ENCODE measurements around the gene UNKL.

GRCh38 chr16:1383556-1383955, 30.9 kb downstream of the UNKL start:
- TF ChIP-seq, protein P1, sequence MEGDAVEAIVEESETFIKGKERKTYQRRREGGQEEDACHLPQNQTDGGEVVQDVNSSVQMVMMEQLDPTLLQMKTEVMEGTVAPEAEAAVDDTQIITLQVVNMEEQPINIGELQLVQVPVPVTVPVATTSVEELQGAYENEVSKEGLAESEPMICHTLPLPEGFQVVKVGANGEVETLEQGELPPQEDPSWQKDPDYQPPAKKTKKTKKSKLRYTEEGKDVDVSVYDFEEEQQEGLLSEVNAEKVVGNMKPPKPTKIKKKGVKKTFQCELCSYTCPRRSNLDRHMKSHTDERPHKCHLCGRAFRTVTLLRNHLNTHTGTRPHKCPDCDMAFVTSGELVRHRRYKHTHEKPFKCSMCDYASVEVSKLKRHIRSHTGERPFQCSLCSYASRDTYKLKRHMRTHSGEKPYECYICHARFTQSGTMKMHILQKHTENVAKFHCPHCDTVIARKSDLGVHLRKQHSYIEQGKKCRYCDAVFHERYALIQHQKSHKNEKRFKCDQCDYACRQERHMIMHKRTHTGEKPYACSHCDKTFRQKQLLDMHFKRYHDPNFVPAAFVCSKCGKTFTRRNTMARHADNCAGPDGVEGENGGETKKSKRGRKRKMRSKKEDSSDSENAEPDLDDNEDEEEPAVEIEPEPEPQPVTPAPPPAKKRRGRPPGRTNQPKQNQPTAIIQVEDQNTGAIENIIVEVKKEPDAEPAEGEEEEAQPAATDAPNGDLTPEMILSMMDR (IDR thresholded peaks at IDR 0.05) = no peak
- TF ChIP-seq EP300 (IDR thresholded peaks at IDR 0.05; ENCODE audit: low read depth) (no peak), POLR2AphosphoS5 (IDR thresholded peaks at IDR 0.05) (no peak)
